HG03064 (cell line): ENCODE measurements around the gene C2orf68.
A peak's percentile ranks its signal among the peaks of the same experiment; 100 is the strongest.
"Not testable (repeated sequence)": the region's sequence is repeated elsewhere in the genome, so short reads cannot be mapped to it uniquely, and the experiment has no call there.

ENCODE experiments used
- ATAC-seq: cut with Tn5 transposase; IDR thresholded peaks from one replicate; pipeline ENCODE4 v1.9.1; 2021; ENCODE audit warnings: low read depth; ENCODE audit not compliant: unreplicated experiment

Gene C2orf68, protein sequence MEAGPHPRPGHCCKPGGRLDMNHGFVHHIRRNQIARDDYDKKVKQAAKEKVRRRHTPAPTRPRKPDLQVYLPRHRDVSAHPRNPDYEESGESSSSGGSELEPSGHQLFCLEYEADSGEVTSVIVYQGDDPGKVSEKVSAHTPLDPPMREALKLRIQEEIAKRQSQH

DNA sequence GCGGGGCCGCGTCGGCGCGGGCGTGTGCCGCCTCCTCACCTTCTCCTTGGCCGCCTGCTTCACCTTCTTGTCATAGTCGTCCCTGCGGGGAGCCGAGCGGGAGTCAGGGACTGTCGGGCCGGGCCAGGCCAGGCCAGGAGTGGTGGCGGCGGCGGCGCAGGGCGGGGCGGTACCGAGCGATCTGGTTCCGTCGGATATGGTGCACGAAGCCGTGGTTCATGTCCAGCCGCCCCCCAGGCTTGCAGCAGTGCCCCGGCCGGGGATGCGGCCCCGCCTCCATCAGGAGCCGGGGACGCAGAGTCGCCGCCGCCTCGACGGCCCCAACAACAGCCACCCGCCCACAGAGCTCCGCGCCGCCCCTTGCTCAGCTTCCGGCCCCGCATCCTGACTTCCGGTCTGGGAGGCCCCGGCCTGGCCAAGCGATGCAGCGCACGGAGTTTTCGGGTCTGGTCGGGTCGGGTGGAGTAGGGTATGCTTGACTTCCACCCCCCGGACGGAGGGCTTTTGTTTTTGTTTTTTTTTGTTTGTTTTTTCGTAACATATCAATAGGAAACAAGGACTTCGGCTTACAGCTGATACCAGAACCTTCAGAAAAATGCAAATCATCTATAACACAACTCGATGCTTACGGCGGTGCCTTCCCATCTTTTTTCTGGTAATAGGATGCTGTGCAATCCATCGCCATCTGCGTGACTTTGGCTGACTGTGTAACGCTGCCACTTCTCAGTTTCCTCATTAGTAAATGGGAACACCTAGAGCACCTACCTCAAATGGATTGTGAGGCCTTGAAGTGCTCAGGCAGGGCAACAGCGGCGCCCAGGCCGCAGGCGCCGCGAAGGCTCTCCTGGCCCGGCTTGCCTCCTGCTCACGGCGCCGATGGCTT is at the start of gene C2orf68:
TSS of gene C2orf68 (minus strand) at position 362 of the 883 bp plus-strand sequence. CDS start at position 280, 82 bp downstream.
- peak; percentile 66 for ATAC-seq

DNA sequence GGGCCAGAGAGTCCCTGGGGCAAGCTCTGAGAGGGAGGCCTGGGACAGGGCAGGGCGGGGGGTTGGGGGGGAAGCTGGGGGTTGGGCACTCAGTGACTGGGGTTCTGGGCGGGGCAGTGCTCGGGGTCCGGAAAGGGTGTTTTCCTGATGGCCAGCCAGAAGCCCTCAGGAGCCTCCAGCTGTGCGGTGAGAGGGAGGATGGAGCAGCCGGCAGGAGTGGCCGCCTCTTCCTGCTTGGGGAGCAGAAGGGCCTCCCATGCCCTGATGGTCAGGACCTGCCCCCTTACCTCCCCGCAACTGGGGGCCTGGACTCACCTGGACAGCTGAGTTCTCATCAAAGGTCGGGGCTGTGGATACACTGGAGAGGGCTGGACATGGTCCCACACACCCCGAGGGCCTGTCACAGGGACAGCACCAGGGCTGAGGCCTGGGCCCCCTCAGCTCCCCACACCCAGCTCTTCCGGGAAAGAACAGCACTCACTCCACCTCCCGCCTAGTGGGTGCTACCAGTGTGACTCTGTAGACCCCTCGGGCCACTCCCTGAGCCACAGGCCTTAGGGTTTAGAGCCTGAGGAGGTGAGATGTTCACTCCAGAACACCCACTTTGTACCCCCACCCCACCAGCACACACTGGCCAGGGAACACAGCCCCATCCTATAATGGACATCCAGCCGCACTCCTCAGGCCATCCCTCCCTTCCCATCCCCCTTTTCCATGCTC is 49.4 kb upstream of the C2orf68 start:
- ATAC-seq = no peak

DNA sequence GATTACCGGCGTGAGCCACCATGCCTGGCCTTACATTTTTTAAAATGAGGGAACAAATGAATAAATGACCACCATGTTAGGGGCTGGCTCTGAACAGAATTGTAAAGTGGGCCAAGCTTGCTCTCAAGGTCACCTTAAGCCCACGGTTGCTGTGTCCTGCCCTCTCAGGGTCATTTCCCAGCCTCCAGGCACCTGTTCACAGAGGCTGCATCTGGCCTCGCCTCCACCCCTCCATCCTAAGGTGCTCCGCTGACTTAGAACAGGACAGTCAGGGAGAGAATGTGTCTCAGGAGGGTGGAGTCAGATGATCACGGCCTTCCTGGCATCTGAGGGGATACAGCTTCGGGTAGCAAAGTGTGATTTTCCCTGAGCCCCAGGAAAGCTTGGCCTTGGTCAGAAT is 48.9 kb upstream of the C2orf68 start:
- no peak for ATAC-seq

DNA sequence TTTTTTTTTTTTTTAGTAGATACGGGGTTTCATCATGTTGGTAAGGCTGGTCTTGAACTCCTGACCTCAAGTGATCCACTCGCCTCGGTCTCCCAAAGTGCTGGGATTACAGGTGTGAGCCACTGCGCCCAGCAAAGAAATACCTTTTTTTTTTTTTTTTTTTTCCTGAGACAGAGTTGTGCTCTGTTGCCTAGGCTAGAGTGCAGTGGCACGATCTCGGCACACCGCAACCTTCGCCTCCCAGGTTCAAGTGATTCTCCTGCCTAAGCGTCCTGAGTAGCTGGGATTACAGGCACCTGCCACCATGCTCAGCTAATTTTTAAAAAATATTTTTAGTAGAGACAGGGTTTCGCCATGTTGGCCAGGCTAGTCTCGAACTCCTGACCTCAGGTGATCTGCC is 48.4 kb upstream of the C2orf68 start:
- not testable (repeated sequence) for ATAC-seq

DNA sequence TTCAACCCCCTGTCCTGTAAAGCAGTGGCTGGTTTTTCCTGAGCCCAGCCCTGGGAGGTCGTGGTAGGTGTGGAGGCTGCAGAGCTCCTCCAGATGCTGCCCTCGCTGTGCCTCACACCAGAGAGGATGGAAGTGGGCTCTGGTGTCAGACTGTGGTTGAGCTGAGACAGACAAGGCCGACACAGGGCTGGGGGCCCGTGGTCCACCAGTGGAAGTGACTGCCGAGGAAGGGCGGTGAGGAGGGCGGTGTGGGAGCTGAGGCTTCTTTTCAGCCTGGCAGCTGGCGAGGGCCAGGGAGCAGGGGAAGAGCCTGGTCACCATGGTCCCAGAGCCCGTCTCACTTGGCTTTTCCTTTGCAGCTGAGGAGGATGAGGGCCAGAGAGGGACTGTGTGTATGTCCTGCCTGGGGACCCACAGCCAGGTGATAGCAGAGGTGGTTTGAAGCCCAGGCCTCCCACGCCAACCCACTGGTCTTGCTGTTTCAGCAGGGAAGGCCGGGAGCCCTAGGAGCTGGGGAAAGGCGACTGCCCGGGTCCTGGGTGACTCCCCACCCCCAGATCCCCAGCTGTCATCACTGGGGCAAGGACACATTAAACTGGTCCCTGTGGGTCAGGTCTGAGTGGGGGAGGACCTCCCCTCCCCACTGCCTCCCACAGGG is 47.6 kb upstream of the C2orf68 start:
- ATAC-seq = no peak

DNA sequence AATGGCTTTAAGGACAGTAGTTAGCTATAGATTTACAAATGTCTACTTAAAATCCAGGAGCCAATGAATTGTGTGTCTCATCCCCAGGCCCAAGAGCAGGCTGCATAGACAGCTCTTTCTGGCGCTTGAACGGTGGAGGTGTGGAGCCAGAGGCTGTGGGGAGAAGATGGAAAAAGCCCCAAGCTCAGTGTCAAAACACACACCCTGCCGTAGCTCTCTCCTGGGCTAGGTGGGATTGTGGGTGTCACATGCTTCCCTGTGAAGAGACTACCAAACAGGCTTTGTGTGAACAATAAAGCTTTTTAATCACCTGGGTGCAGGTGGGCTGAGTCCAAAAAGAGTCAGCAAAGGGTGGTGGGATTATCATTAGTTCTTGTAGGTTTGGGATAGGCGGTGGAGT is 45.5 kb upstream of the C2orf68 start:
- not testable (repeated sequence) for ATAC-seq

DNA sequence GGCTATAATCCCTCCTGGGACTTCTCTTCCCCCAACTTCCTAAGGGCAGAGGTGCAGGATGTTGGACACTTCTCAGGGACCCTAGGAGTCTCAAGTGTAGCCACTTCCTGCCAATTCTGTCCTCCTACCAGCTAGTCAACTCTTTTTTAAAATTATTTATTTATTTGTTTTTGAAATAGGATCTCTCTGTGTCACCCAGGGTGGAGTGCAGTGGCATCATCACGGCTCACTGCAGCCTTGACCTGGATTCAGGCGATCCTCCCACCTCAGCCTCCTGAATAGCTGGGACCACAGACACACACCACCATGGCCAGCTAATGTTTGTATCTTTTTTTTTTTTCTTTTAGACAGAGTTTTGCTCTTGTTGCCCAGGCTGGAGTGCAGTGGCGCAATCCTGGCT is 44.6 kb upstream of the C2orf68 start:
- ATAC-seq = no peak

DNA sequence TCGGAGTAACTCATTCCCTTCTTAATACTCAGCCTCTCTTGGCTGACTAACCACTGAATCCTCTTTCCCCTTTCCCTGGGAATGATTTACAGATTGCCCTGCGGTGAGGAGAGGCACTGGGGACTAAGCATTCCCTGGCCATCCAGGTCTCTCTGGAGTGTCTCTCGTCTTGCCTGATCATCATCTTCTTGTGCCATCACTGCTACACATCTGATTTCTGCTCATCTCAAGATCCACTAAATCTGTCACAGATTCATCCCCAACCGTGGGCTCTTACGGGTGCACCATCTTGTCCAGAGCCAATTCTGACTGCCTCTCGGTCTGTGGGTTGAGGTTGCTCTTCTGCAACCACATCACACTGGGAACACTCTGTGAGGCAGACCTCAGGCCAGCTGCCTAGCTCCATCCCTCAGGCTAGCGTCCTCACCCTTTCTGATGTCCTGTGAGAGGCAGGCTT is 44.1 kb upstream of the C2orf68 start:
- no peak for ATAC-seq

DNA sequence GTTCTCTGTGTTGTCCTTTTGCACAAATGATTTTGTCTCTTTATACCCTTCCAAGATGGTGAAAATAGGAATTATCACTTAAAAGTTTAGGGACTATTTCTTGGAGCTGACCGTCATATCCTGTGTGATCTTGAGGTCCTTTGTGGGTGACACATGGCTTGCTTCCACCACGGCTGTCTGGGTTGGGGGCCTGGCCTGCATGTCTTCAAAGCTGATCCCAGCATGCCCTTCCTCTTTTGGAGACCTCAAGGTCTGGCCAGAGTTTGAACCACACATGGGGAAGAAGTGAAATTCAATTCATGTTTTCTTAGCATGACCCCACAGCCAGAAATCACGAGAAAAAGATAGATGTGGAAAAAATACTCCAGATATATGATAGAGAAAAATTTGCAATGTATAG is 42.1 kb upstream of the C2orf68 start:
- no peak for ATAC-seq

DNA sequence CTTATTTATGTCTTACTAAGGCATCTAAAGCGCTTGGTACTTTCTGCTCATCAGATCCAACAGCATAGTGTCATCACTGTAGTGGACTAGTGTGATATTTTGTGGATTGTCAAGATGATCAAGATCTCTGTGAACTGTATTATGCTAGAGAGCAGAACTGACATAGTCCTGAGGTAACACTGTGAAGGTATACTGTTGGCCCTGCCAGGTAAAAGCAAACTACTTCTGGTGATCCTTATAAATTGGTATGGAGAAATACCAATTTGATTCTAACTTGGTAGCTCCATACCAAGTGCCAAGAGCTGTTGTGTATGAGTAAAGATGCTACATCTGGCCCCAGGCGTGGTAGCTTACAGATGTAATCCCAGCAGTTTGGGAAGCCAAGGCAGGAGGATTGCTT is 40.2 kb upstream of the C2orf68 start:
- ATAC-seq = no peak

DNA sequence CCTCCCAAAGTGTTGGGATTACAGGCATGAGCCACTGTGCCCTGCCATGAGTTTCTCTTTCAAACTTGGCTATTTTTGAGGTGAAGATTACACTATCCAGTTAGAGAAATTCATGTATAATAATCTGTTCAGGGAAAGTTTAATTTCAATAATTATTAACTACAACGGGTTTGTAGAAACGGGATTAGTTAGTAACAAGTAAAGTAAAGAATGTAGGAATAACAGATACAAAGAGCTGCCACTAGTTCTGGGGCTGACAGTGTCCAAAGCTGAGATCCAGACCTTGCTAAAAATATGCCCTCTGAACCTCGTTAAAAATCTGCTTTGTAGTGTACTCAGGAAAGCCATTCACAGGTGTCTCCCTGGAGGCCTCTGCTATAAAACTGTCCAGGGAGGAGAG is 39.2 kb upstream of the C2orf68 start:
- ATAC-seq = no peak

DNA sequence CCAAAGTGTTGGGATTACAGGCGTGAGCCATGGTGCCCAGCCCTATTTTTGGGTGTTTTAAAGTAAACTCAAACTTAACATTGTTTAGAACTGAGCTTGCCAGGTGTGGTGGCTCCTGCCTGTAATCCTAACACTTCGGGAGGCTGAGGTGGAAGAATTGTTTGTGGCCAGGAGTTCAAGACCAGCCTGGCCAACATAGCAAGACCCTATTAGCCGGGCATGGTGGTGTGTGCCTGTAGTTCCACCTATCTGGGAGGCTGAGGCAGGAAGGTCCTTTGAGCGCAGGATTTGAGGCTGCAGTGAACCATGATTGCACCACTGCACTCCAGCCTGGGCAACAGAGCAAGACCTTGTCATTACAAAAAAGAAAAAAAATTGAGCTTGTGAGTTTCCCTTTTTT is 38.6 kb upstream of the C2orf68 start:
- no peak for ATAC-seq

DNA sequence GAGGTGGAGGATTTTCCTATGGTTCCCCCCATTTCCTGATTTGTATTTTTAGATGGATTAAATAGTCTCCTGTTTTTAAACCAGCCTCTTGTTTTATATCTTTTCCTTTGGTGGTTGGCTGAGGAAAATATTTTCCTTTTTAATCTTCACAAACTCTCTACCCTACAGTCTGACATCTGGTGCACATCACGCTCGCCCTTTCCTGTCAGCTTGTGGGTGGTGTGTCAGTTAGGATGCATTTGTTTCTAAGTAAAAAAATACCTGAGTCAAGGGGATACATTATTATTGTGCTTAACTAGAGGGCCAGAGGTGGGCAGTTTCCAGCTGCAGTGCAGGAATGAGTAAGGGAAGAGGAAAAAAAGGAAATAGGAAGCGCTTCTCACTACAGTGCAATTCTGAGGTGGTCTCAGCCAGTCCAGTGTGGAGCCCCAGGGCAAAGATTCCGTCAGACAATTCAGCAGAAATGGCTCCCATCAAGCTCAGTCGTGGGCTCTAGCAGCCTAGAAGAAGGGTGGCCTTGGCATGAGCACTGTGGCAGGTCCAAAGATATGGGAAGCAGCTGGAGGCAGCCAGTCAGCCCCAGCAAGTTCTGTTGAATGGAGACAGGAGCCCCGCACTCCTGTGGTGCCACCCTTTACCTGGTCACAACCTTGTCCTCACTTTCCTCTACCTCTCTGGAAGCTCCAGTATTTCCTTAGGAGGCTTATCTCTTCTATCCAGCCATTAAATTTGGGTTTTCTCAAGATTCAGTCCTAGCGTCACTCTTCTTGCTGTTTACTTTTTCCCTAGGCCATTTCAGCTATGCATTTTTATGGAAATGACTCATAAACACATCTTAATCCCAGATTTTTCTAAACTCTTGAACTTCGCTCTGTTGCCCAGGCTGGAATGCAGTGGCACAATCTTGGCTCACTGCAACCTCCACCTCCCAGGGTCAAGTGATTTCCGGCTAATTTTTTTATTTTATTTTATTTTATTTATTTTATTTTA is 37.6 kb upstream of the C2orf68 start:
- ATAC-seq = no peak

DNA sequence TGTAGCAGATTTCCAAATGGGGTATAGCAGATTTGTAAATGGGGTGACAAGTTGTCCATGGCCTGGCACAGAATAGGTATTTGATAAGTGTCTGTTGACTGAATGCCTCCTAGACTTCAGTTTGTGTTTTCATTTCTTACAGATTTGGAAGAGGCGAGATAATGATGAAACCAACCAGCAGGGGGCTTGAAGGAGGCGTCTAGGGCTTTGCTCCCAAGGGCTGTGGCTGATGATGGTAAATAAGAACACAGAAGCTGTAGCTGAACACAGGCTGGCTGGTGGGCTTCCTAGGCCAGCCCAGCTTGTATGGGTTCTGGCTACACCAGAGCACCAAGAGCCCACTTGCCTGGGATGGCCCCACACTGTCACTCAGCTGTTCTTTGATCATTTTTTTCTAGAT is 36.8 kb upstream of the C2orf68 start:
- no peak for ATAC-seq

DNA sequence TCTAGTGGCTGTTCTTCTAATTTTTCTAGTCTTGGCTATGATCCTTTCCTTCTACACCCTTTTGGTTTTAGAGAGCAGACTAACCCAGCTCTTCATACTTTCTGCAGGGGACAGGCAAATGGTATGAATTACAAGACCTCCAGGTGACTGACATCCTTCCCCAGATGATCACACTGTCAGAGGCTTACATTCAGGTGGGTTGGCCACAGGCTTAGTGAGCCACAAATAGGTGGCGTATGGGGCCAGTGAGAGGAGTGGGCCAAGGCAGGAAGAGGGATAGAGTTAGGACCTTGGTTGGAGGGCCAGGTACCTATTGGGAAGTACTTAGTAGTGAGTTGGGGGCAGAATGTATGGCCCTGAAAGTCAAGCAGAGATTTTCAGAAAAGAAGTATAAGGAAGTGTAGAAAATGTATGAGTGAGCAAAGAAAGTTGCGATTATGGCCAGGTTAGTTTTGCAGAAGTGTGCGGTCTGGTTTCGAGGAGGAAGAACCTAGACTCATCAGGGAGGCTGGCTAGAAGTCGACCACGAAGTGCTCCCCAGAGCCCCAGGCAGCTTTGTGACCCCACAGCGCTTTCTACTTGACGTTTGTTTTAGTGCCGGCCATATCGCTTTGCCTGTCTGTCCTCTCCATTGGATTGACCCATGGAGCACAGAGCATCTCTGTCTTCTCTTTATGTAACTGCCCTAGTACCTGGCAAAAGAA is 36.1 kb upstream of the C2orf68 start:
- no peak for ATAC-seq

DNA sequence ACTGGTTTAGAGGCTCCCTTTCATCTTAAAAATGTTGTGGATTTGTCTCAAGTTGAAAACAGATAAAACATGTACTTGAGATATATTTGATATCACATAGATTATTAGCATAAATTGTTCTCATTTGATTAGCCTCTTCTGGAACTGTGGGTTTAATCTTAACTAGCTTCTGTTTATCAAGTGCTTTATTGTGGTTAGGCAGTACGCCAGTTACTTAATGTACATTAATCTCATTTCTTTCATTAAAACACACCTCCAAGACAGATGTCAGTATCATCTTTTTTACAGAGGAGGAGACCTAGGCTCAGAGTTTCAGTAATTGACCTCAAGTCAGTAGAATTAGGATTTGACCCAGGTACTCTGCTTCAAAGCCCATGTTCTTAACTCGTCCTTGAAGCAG is 34.3 kb upstream of the C2orf68 start:
- no peak for ATAC-seq

DNA sequence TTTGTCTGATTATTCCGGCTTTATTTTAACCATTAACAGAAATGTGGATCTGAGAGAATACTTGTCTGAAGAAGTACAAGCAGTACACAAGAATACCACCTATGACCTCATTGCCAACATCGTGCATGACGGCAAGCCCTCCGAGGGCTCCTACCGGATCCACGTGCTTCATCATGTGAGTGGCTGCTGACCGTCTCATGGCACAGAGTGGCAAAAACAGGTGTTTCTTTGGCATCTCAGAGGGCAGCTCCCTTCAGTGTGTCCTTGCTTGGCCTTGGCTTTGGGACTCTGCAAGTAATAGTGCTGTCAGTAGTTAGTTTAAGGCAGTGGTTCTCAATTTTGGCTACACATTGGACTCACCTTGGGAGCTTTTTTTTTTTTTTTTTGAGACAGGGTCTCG is 33.0 kb upstream of the C2orf68 start:
- ATAC-seq = no peak

DNA sequence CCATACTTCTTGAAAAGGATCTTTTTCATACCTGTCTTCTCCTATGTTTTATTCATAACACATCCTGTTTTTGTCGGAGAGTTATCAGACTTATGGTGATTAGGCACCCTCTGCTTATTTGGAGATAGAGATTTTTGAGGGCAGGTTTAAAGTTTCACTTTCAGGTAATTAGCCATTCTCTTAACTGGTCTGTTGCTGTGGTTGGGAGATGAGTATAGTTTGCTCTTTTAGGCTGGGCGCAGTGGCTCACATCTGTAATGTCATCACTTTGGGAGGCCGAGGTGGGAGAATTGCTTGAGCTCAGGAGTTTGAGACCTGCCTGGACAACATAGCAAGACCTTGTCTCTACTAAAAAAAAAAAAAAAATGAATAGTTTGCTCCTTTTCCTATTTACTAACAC is 30.9 kb upstream of the C2orf68 start:
- ATAC-seq = no peak

DNA sequence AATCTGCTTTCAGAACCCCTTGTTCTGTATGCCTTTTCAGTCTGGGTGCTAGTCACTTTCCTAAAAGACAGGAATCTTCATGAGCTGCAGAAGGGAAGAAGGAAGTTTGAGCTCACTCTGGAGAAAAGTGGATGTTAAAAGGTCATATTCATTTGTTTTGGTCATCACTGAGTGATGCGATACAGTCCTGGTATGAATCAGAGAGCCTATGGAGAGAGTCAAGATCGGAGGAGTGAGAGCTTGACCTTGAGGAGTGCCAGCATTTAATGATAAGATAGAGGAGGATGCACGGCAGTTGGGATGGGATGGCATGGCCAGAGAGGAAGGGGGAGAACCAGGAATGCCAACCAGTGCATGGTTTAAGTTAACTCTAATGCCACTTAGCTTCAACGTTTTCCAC is 23.8 kb upstream of the C2orf68 start:
- ATAC-seq = no peak
